ENCODE results near the gene LPP. TPM values are rescaled to one million over a fixed set of nuclear protein-coding genes. Genes with fewer than 3 reads are reported as not detected.
A peak's percentile ranks its signal among the peaks of the same experiment; 100 is the strongest.

LPP gene
- total RNA-seq, 8 experiments from 2014 or later, result 6.0 to 77.8 (median 15.4) TPM

DNA sequence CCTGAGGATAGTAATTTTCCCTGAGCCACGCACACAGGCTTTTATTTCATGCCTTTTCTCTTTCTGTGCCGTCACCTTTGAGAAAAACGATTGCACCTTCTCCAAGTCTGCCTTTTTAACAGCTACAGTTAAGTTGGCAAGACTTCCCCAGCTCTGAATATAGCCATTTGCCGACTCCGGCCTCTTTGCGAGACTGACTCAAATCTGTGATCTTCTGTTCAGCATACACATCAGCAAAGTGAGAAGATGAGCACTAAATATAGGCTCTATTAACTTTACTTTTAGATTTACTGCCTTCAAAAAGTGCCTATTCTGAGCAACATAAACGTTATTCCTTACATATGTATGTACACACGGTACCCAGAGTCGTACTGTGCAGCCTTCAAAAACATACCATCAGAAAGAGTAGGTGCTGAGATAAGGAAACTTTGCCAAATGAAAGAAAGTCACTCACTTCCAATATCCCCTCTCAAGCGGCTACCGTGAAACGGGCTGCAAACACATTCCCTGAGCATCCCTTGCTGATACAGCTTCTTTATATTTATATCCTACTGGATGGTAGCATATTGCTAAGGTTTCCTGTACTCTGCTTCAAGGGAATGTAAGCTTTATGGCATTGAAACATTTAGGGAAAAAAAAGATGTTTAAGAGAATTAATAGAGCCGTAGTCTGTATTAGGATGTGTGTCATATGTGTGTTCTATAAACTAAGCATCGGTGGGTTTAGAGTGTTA is 734.5 kb downstream of the LPP start:
- ATAC-seq (replicated peaks in 6 of 8), result no peak
- no peak overlapping the region for H3K27ac ChIP-seq
- in situ Hi-C loops (cut with MboI; ENCODE audit: low pct_unique_long_range_greater_than_20kb in 2 of 9, low sequenced_read_pairs in 9 of 9, unreplicated experiment in 9 of 9), result no loop called here
- H3K4me1 ChIP-seq (replicated peaks in 1 of 2), result no peaks in the 10 kb centered on the region
- 48 to 100% (median 89%) methylated on average over 1 to 14 of the region's 14 CpGs for WGBS, 10 experiments
- no peak overlapping the region for H3K4me3 ChIP-seq

GRCh38 chr3:188889054-188889491 is 735.1 kb downstream of the LPP start:
- in situ Hi-C loops (cut with MboI; ENCODE audit: low pct_unique_long_range_greater_than_20kb in 2 of 9, low sequenced_read_pairs in 9 of 9, unreplicated experiment in 9 of 9), result no loop called here
- no peak overlapping the region for H3K27ac ChIP-seq
- no peak overlapping the region for H3K4me3 ChIP-seq
- WGBS, 10 experiments, result 5 to 100% (median 73%) methylated on average over 1 to 4 of the region's 4 CpGs
- ATAC-seq (replicated peaks in 6 of 8), result no peak
- no peaks in the 10 kb centered on the region for H3K4me1 ChIP-seq (replicated peaks in 1 of 2)

- 43 to 100% (median 81%) methylated on average over 1 to 2 of the region's 2 CpGs for WGBS, 10 experiments
- in situ Hi-C loops (cut with MboI; ENCODE audit: low pct_unique_long_range_greater_than_20kb in 2 of 9, low sequenced_read_pairs in 9 of 9, unreplicated experiment in 9 of 9), result no loop called here
- ATAC-seq (replicated peaks in 6 of 8), result no peak
- H3K4me1 ChIP-seq (replicated peaks in 1 of 2), result no peaks in the 10 kb centered on the region
- no peak overlapping the region for H3K27ac ChIP-seq
- no peak overlapping the region for H3K4me3 ChIP-seq
Observed at GRCh38 chr3:188890572-188891270, 736.8 kb downstream of the LPP start.

DNA sequence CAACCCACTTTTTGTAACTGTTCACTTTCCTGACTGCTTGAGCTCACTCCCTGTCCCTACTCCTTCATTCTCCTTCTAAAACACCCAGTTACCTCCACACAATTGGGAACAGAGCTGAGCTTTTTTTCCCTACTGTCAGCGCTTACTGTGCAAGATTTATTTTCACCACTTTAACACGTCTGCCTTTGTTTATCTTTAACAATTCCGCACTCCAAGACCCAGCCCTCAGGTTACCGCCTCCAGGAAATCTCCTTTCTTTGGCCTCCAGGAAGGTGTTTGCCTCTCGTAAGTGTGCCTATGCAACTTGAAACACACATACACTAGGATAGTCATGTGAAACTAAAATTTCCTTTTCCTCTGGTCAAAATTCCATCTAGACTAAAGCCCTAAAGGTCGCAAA is 745.9 kb downstream of the LPP start:
- in situ Hi-C loops (cut with MboI; ENCODE audit: low pct_unique_long_range_greater_than_20kb in 2 of 9, low sequenced_read_pairs in 9 of 9, unreplicated experiment in 9 of 9), result no loop called here
- peak in 5 of 8 experiments; percentile 21 to 38 (median 26) for ATAC-seq (replicated peaks in 6 of 8)

GRCh38 chr3:188900421-188900951 is 746.5 kb downstream of the LPP start:
- ATAC-seq (replicated peaks in 6 of 8), result peak in 1 of 8 experiments; percentile 21
- WGBS, 10 experiments, result 0 to 100% (median 80%) methylated on average over 1 to 2 of the region's 2 CpGs; no CpG with 5 or more reads in 3 of the 10 experiments
- no peak overlapping the region for H3K27ac ChIP-seq

More for the DNA sequence above, 745.9 kb downstream of the LPP start:
- Histone ChIP-seq H3K4me3 (no peak overlapping the region), H3K27ac (no peak overlapping the region), H3K4me1 (replicated peaks in 1 of 2) (peaks cover 0 to 12% of the 10 kb centered on the region in 2 donors)
- 0 to 100% (median 66%) methylated on average over 1 to 6 of the region's 6 CpGs for WGBS, 10 experiments

DNA sequence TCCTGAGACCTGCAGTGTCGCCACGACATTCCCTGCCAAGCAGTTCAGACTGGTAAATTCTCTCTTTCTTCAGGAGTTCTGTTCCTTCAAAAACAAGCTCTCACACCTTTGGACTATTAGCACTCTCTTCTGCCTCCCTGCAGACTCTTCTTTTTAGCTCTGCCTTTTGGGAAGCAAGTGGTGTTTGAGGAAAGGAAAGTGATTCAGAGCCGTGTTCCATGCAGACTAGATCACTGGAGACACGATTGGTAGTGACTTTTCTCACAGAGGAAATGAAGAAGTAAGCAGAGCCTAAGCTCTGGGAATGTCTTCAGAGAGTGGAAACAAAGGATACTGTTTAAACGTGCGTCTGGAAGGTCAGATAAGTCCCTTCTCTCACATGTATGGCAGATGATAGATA is 747.2 kb downstream of the LPP start:
- Histone ChIP-seq H3K27ac (no peak overlapping the region), H3K4me1 (replicated peaks in 1 of 2) (peaks cover 0 to 12% of the 10 kb centered on the region in 2 donors), H3K4me3 (no peak overlapping the region)
- 0 to 89% (median 75%) methylated on average over 2 to 4 of the region's 6 CpGs; no CpG with 5 or more reads in 1 of the 10 experiments for WGBS, 10 experiments
- no peak for ATAC-seq (replicated peaks in 6 of 8)
- in situ Hi-C loops (cut with MboI; ENCODE audit: low pct_unique_long_range_greater_than_20kb in 2 of 9, low sequenced_read_pairs in 9 of 9, unreplicated experiment in 9 of 9), result no loop called here

More at GRCh38 chr3:188900421-188900951, 746.5 kb downstream of the LPP start:
- in situ Hi-C loops (cut with MboI; ENCODE audit: low pct_unique_long_range_greater_than_20kb in 2 of 9, low sequenced_read_pairs in 9 of 9, unreplicated experiment in 9 of 9), result no loop called here
- Histone ChIP-seq H3K4me1 (replicated peaks in 1 of 2) (peaks cover 0 to 12% of the 10 kb centered on the region in 2 donors), H3K4me3 (no peak overlapping the region)

DNA sequence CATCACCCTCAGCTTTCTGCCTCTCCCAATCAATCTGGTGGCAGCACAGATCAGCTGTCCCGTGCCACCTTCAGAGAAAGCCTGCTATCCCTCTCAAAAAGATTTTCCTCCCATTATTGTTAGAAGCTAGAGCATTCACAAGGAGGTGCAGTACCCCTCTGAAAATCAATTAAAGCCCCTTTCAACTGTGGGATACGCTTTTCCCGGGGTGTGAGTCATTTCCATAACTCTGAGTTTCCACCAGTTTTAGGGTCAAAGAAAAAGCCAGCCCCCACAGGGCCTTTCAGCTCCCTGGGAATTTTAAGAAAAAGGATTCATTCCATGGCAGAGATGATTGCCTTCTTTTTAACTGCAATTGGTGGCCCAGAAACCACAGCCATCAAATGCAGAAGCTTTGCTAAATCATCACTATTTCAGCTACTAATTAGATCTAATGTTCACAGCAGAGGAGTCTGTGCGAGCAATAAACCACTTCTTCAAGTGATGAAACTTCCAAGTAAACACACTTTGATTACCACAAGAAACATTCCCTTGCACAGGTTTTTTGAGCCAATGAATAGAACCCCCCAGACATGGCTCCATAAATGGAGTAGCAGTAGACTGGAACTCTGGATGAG is 747.8 kb downstream of the LPP start:
- H3K27ac ChIP-seq, result no peak overlapping the region
- no peak for ATAC-seq (replicated peaks in 6 of 8)
- 51 to 100% (median 71%) methylated on average over 1 to 4 of the region's 4 CpGs; no CpG with 5 or more reads in 2 of the 10 experiments for WGBS, 10 experiments
- in situ Hi-C loops (cut with MboI; ENCODE audit: low pct_unique_long_range_greater_than_20kb in 2 of 9, low sequenced_read_pairs in 9 of 9, unreplicated experiment in 9 of 9), result no loop called here
- H3K4me3 ChIP-seq, result no peak overlapping the region
- peaks cover 0 to 12% of the 10 kb centered on the region in 2 donors for H3K4me1 ChIP-seq (replicated peaks in 1 of 2)

- H3K4me1 ChIP-seq (replicated peaks in 1 of 2), result peaks cover 0 to 5% of the 10 kb centered on the region in 2 donors
- peak in 2 of 8 experiments; percentile 45 to 69 for ATAC-seq (replicated peaks in 6 of 8)
- no peak overlapping the region for H3K4me3 ChIP-seq
- WGBS, 10 experiments, result 0 to 100% (median 42%) methylated on average over 1 of the region's 1 CpG; no CpG with 5 or more reads in 4 of the 10 experiments
- in situ Hi-C loops (cut with MboI; ENCODE audit: low pct_unique_long_range_greater_than_20kb in 2 of 9, low sequenced_read_pairs in 9 of 9, unreplicated experiment in 9 of 9), result no loop called here
- no peak overlapping the region for H3K27ac ChIP-seq
Observed at GRCh38 chr3:188904670-188905069, 750.7 kb downstream of the LPP start.

DNA sequence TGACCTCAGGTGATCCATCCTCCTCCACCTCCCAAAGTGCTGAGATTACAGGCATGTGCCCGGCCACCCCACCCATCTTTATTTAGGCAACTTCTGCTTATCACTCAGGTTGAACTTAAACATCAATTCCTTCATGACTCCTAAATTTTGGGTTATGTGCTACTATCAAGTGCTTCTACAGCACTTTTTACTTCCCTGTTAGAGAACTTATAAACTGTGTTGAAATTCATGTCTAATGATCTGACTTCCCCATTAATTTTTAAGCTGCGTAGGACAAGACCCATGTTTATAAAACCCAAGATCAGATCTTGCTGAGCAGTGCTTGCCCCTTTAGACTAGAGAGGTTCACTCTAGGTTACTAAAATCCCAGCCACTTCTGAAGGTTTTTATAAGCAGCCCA is 751.6 kb downstream of the LPP start:
- Histone ChIP-seq H3K27ac (no peak overlapping the region), H3K4me3 (no peak overlapping the region), H3K4me1 (replicated peaks in 1 of 2) (no peaks in the 10 kb centered on the region)
- 80 to 100% (median 100%) methylated on average over 1 to 2 of the region's 2 CpGs; no CpG with 5 or more reads in 5 of the 10 experiments for WGBS, 10 experiments
- in situ Hi-C loops (cut with MboI; ENCODE audit: low pct_unique_long_range_greater_than_20kb in 2 of 9, low sequenced_read_pairs in 9 of 9, unreplicated experiment in 9 of 9), result no loop called here
- no peak for ATAC-seq (replicated peaks in 6 of 8)

DNA sequence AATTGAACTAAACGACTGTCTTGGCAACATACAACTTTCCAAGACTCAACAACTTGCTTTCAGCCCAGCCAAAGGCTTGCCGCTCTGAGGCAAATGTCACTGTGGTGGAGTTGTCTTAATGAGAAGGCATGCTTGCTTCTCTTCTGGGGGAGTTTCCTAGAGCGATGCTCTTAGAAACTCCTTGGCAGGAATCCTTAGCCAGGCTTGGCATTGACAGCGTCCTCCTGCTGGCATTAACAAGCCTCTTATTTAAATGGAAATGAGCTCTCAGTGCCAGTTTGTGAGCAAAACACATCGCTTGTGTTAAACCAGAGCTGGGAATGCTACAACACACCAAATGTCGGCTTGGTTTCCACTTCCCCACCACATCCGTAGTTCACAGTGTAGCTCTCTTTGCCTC is 752.3 kb downstream of the LPP start:
- in situ Hi-C loops (cut with MboI; ENCODE audit: low pct_unique_long_range_greater_than_20kb in 2 of 9, low sequenced_read_pairs in 9 of 9, unreplicated experiment in 9 of 9), result no loop called here
- WGBS, 10 experiments, result 20 to 100% (median 60%) methylated on average over 1 to 7 of the region's 7 CpGs; no CpG with 5 or more reads in 1 of the 10 experiments
- Histone ChIP-seq H3K4me1 (replicated peaks in 1 of 2) (peaks cover 0 to 4% of the 10 kb centered on the region in 2 donors), H3K27ac (no peak overlapping the region), H3K4me3 (no peak overlapping the region)
- peak in 1 of 8 experiments; percentile 57 for ATAC-seq (replicated peaks in 6 of 8)

DNA sequence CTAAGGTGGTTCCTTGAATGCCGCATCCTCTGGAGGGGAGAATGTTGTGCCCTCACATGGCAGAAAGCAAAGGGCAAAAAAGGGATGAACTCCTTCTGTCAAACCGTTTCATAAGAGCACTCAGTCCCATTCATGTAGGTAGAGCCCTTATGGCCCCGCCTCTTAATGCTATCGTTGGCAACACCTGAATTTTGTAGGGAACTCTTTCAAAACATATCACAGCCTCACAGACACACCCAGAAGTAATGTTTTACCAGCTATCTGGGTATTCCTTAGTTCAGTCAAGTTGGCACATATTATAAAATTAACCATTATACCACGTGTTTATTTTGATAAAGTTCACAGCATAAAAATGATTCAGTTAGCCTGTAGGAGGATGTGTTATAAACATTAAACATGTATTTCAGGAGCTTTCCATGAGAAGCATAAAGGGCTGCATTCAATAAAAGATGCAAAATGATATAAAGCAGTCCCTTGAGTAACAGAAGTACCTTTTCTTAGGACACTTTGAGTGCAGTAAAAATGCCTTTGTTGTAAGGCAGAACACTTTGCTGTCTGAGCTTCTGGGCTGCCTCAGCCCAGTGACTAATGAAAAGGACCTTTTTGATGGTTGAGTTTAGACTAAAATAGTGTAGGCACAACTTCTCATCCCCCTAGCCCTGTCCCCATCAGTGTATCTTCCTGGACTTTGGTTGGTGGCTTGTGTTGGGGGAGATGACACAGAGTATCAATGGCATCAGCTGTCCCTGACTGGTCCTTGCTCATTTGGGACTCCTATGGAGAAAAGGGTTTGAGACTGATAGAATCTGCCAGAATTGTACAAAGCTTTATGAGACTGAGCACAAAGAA is 754.3 kb downstream of the LPP start:
- H3K27ac ChIP-seq, result no peak overlapping the region
- WGBS, 10 experiments, result 46 to 100% (median 78%) methylated on average over 1 to 5 of the region's 5 CpGs
- H3K4me3 ChIP-seq, result no peak overlapping the region
- ATAC-seq (replicated peaks in 6 of 8), result no peak
- in situ Hi-C loops (cut with MboI; ENCODE audit: low pct_unique_long_range_greater_than_20kb in 2 of 9, low sequenced_read_pairs in 9 of 9, unreplicated experiment in 9 of 9), result no loop called here
- H3K4me1 ChIP-seq (replicated peaks in 1 of 2), result peaks cover 0 to 10% of the 10 kb centered on the region in 2 donors
